OCI-LY1 (cell line): Measurements from ENCODE around the gene IL7R.

Experiments
- EZH2 ChIP-seq: fragments of 200-600 bp; sonication (generic), shearing (Covaris generic); IDR thresholded peaks from 2 replicates; pipeline ENCODE4 v1.8.0; 2017; ENCODE audit warnings: borderline replicate concordance, mixed run types, mild to moderate bottlenecking, antibody characterized with exemption, low read length, moderate library complexity, mixed read lengths
- TF ChIP-seq, protein P1 (sequence below): fragments of 200-600 bp; sonication (generic), shearing (Covaris generic); IDR thresholded peaks from 2 replicates; pipeline ENCODE4 v1.5.1; 2017; ENCODE audit warnings: mild to moderate bottlenecking, antibody characterized with exemption, low read length, moderate library complexity, mixed read lengths

DNA sequence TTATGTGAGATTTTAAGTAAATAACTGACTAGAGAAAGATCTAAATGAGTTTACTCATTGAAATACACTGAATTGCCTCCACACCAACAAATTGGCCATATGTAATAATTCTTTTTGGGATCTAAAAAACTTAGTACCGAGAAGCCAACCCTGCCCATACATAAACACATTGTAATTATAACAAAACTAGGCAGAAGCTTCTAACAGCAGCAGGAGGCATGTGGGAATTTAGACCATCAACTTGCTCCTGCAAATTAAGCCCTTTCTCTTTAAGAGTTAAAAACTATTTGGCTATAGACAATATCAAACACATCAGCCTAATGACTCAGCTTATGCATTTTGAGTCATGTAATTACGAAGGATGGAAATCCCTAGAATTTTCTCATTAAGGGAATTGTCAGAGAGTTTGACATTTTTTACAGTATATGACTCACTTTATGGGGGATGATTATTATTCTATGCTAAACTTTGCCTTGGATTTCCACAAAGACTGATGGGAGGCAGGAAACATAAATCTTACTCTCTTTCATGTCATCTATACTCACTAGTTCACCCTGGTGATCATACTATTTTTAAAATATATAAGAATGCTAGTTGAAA, 1.0 kb downstream of the IL7R start:
- no peak for TF ChIP-seq EZH2
- TF ChIP-seq, protein P1, sequence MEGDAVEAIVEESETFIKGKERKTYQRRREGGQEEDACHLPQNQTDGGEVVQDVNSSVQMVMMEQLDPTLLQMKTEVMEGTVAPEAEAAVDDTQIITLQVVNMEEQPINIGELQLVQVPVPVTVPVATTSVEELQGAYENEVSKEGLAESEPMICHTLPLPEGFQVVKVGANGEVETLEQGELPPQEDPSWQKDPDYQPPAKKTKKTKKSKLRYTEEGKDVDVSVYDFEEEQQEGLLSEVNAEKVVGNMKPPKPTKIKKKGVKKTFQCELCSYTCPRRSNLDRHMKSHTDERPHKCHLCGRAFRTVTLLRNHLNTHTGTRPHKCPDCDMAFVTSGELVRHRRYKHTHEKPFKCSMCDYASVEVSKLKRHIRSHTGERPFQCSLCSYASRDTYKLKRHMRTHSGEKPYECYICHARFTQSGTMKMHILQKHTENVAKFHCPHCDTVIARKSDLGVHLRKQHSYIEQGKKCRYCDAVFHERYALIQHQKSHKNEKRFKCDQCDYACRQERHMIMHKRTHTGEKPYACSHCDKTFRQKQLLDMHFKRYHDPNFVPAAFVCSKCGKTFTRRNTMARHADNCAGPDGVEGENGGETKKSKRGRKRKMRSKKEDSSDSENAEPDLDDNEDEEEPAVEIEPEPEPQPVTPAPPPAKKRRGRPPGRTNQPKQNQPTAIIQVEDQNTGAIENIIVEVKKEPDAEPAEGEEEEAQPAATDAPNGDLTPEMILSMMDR: no peak
